Measurements from ENCODE around the gene HOXB4.

Gene HOXB4

DNA sequence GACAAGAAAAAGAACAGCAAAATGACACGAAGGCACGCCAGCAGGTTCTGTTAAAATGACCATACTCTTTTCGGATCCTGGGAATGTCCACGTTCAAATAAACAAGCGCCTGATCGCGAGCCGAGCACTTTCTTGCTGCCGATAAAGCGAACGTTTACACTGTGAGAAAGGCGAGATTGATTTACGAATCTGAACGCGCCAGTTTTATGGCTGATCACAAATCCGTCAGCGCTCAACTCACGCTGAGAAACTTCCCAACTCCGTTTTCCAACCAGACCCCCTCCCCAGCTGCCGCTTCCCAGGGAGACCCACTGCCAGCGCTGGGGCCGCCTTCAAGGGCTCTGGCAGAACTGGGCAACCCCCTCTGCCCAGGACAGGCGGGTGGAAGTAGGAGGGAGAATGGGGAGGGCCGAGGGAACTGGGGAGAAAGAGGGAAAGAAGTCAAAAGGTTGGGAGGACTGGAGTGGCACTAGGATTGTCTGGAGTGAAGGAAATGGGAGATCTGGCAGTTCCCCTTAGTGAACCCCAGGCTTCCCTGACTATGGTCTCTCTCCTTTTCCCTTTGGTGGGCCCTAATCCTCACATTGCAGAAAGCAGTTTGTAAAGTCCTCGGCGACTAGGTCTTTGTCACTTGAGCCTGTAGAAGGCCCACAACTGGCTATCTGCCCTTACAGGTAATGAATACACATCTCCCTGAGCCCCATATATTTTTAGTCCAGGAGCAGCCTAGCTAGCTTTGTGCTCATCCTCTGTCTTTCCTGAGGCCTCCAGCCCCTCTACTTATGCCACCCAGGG is 6.9 kb downstream of the HOXB4 start:
- H3K4me3 ChIP-seq (ENCODE audit: low read length): no peak overlapping the region
- no peak for DNase-seq (ENCODE audit: low read depth)
- TF ChIP-seq, protein P1, sequence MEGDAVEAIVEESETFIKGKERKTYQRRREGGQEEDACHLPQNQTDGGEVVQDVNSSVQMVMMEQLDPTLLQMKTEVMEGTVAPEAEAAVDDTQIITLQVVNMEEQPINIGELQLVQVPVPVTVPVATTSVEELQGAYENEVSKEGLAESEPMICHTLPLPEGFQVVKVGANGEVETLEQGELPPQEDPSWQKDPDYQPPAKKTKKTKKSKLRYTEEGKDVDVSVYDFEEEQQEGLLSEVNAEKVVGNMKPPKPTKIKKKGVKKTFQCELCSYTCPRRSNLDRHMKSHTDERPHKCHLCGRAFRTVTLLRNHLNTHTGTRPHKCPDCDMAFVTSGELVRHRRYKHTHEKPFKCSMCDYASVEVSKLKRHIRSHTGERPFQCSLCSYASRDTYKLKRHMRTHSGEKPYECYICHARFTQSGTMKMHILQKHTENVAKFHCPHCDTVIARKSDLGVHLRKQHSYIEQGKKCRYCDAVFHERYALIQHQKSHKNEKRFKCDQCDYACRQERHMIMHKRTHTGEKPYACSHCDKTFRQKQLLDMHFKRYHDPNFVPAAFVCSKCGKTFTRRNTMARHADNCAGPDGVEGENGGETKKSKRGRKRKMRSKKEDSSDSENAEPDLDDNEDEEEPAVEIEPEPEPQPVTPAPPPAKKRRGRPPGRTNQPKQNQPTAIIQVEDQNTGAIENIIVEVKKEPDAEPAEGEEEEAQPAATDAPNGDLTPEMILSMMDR (conservative IDR thresholded peaks at IDR 0.05; ENCODE audit: low read depth, low read length): no peak

DNA sequence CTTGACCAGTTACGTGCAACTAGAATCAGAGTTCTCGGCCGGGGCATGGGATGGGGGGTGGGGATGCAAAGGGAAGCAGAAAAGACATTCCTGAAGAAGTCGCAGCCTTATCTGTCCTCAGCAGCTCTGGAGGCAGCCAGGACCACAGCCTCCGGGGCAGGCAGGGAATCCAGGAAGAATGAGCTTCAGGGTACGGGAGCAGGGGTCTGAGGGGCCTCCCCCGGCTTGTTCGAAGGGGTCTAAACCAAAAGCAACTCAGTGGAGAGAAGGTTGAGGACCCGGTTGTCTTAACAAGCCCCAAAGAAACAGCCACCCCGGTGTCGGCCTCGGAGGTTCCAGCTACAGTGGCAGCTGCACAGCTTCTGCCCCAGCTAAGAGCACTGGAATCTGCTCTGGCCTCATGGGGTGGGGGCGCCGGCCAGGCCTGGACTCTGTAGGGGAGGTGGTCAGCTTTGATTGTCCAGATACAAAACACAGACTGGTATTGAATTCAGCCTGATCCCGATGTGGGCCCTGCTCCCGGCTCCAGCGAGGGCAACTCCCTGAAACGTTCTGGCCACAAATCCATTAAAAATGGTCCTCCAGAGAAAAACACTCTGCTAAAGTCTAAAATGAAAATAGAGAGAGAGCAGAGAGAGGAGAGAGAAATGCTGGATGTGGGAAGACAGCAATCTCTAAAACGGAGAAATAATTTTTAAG is 7.7 kb downstream of the HOXB4 start:
- TF ChIP-seq, protein P1 (conservative IDR thresholded peaks at IDR 0.05; ENCODE audit: low read depth, low read length): no peak
- no peak overlapping the region for H3K4me3 ChIP-seq (ENCODE audit: low read length)

DNA sequence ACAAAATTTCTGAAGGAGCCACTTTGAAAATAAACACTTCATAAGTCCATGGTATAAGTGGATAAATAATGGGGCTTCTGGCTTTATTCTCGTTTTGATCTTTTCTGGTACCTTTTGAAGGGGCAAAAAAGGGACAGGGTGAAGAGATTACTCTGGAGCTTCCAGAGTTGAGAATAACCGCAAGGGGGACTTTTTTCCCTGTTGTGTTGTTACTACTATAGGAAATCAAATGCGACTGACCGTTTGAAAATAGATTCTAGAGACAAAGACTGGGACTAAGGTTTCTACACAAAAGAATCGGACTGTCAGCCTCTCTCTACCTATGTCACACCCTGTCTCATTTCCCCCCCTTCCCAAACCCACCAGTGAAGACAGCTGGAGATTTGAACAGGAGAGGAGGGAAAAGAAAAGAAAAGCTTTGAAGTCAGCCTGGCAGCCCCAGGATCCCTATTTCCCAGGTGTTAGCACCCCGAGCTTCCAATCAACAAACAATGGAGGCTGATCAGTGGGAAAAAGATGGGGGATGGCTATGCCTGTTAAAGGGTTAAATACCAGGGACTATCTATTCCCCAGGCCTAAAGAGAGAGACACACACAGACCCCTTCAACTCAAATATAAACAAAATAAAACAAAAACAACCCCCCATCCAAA is 8.4 kb downstream of the HOXB4 start:
- TF ChIP-seq, protein P1 (conservative IDR thresholded peaks at IDR 0.05; ENCODE audit: low read depth, low read length): no peak
- no peak for DNase-seq (ENCODE audit: low read depth)
- H3K4me3 ChIP-seq (ENCODE audit: low read length): no peak overlapping the region

More for the DNA sequence above, 7.7 kb downstream of the HOXB4 start:
- no peak for DNase-seq (ENCODE audit: low read depth)

DNA sequence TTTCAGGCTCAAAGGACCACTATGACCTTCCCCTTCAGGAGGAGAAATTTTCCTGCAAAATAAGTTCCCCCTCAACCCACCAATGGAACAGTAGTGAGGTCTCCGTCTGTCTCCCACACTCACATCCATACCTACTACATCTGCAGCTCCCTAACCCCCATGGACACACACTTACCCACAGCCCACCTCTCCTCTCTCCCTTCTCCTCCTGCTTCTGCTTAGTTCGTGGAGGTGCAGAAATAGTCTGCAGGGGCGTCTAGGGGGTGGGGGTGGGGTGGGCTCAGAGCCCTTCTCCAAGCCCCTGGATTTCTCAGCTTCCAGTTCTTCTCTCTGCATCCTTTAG is 8.9 kb downstream of the HOXB4 start:
- DNase-seq (ENCODE audit: low read depth): no peak
- no peak overlapping the region for H3K4me3 ChIP-seq (ENCODE audit: low read length)
- TF ChIP-seq, protein P1 (conservative IDR thresholded peaks at IDR 0.05; ENCODE audit: low read depth, low read length): no peak

DNA sequence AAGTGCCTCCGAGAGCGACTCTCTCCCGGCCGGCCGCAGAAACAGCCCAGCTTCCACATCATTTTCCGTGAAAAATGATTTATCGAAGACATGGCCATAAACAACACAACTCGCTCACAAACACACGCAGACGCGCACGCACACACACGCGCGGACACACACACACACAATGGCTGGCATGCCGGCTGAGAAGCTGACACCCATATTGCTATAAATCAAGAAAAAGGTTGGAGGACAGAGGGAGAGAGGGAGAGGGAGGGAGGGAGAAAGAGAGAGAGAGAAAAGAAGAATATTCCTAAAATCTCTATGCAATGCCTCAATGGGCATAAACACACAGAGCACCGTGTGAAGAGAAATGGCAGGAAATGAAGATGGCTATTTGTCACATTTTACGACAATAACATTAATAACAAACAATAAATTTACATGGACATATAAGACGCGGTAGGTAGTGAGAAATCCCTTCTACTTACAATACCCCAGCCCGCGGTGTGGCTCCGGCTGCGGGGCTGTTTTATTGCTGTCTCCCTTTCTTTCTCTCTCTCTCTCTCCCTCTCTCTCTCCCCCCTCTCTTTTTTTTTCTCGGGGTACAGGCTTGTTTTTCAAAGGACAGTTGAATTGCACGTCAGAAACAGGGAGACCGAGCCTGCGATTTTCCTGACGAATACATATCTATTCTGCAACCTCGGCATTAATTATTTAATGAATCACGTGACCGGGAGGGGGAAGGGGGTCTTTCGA is 9.5 kb downstream of the HOXB4 start:
- TF ChIP-seq, protein P1 (conservative IDR thresholded peaks at IDR 0.05; ENCODE audit: low read depth, low read length): no peak
- no peak overlapping the region for H3K4me3 ChIP-seq (ENCODE audit: low read length)
- no peak for DNase-seq (ENCODE audit: low read depth)

DNA sequence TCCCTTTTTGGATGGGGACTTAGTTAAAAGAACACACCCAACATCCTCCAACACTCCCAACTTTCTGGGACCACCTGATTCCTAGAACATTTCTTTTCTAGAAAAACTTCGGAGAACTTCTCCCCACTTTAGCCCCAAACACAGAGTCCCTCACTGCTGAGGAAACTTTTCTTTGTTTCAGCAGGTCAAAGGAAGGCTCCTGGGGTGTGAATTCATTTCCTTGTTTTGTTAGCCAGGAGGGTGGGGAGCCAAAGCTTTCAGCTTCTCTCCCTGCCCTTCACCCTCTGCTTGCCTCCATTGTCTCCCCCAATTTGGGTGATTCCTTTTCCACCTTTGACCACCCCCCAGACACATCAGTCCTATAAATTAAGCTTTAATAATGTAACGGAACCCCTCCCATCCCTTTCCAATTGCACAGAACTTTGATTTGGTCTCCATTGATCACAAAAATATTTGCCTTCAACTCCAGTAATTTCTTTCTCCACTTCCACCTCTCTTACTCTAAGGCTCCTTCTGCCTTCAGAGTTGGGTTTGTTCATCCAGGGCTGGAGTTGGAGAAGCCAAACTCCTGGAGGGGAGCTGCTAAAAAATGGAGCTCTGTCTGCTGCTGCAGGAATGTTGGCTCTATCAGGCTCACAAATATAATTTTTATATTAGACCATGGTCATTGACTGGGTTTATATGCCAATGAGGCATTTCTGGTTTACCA is 10.3 kb downstream of the HOXB4 start:
- no peak overlapping the region for H3K4me3 ChIP-seq (ENCODE audit: low read length)
- DNase-seq (ENCODE audit: low read depth): no peak
- TF ChIP-seq, protein P1 (conservative IDR thresholded peaks at IDR 0.05; ENCODE audit: low read depth, low read length): no peak

Data from retinal pigment epithelial cell (primary cell).